ENCODE results near the gene ZNF230. TPM values are rescaled to one million over a fixed set of nuclear protein-coding genes. Genes with fewer than 3 reads are reported as not detected.

ZNF230 gene

GRCh38 chr19:44061038-44061437 lies 58.3 kb downstream of the ZNF230 start:
- Histone ChIP-seq H3K36me3 (ENCODE audit: control insufficient read depth, insufficient read depth, low read length) (peaks cover 4% of the 10 kb centered on the region), H3K4ac (ENCODE audit: low read depth, low read length) (no peak overlapping the region), H3K79me2 (ENCODE audit: control insufficient read depth, insufficient read depth, low read length) (no peaks in the 10 kb centered on the region), H3K18ac (ENCODE audit: low read length) (no peak overlapping the region), H3K9ac (ENCODE audit: low read length) (no peak overlapping the region), H3K4me1 (ENCODE audit: control insufficient read depth, low read depth, low read length) (no peaks in the 10 kb centered on the region), H2AK5ac (ENCODE audit: low read length) (no peak overlapping the region), H3K27me3 (ENCODE audit: insufficient read depth, low read length, poor library complexity) (no peaks in the 10 kb centered on the region), H2BK5ac (ENCODE audit: low read length) (no peak overlapping the region), H2BK120ac (ENCODE audit: low read depth, low read length) (no peak overlapping the region), H2BK15ac (replicated peaks; ENCODE audit: low read depth) (no peak overlapping the region), H3K23ac (ENCODE audit: low read length) (no peak overlapping the region), H3K27ac (ENCODE audit: low read depth, low read length) (no peak overlapping the region), H4K5ac (ENCODE audit: low read length) (no peak overlapping the region), H4K8ac (ENCODE audit: low read depth, low read length) (no peak overlapping the region), H3K79me1 (ENCODE audit: low read length) (no peaks in the 10 kb centered on the region), H3K4me2 (ENCODE audit: low read length) (no peak overlapping the region), H3K56ac (ENCODE audit: low read length) (no peak overlapping the region), H3K4me3 (ENCODE audit: low read length) (no peak overlapping the region)
- DNase-seq, result no peak
- no CpG with 5 or more reads among the region's 1 CpG for WGBS (ENCODE audit: extremely low coverage, insufficient coverage, low lambda C conversion rate)

Small RNA genes lying within 50 kb of the gene (small RNA-seq; reads per million reads assigned to genes)
- gene AC006213.5 (ENCODE audit: insufficient read depth), result not detected
